Right cardiac atrium (tissue), 5 donors: ENCODE data around the gene NEBL. TPM values are rescaled to one million over a fixed set of nuclear protein-coding genes. Genes with fewer than 3 reads are reported as not detected.

Experiments used
- ATAC-seq, 2 donors: fragments of 200-7000 bp; cut with Tn5 transposase; one replicate each; pipeline versions ENCODE4 v1.8.0 to v1.9.1; 2020; ENCODE audit warnings: moderate library complexity in 2 of 2, mild to moderate bottlenecking in 1 of 2
- DNase-seq, 3 donors: peaks; one replicate each; pipeline ENCODE4 v3.0.0-alpha.2; 2020
- H3K27ac ChIP-seq: one replicate; pipeline ENCODE4 v1.5.1; 2013; ENCODE audit warnings: mild to moderate bottlenecking, low read length, control low read depth, moderate library complexity
- H3K27me3 ChIP-seq: one replicate; pipeline ENCODE4 v1.6.1; 2013; ENCODE audit not compliant: control insufficient read depth, insufficient read depth
- H3K4me1 ChIP-seq: one replicate; pipeline ENCODE4 v1.6.1; 2013; ENCODE audit warnings: low read length; ENCODE audit not compliant: control insufficient read depth, insufficient read depth
- H3K4me3 ChIP-seq: one replicate; pipeline ENCODE4 v1.5.1; 2013; ENCODE audit warnings: low read length, control low read depth
- H3K9me3 ChIP-seq: one replicate; pipeline ENCODE4 v1.6.1; 2013; ENCODE audit warnings: low read length; ENCODE audit not compliant: control insufficient read depth
- WGBS: extraction: QIAGEN DNeasy Blood & Tissue Kit; methylation state at CpG from one replicate; pipeline ENCODE4 v1.1.7; 2013; 5-methylcytosine and 5-hydroxymethylcytosine counted together
- intact Hi-C, 4 donors: fragments of 100-400 bp; cut with DNase I; formaldehyde crosslinking; loops; one replicate each; pipeline versions ENCODE4 v1.11.0 to v1.14.0; 2022 to 2023
- polyA plus RNA-seq: library from polyadenylated mRNA; stranded (reverse); fragments of 200-250 nt; gene quantifications from one replicate; pipeline ENCODE4 v1.2.3, GENCODE V29; 2013
- total RNA-seq, 4 donors: library from RNA; stranded (reverse); fragmentation: NEBNext Ultra II Directional; extraction: Animal tissue kit (Norgen Biotek cat#: 25700); gene quantifications; one replicate each; pipeline ENCODE4 v1.2.1, GENCODE V29; 2021
- donor health status: healthy with polysubstance abuse.
- donor health status: DM: no; HTN: yes; CAD: no.
- donor health status: DM: no; HTN: no; CAD: no.
- donor health status: DM: no; HTN: yes; CAD: no; lungs with severe emphysema.
- donor health status: DM: yes; HTN: yes; CAD: no.

Gene NEBL
- total and polyA plus RNA-seq, 5 donors = 257 to 628 (median 488) TPM

DNA sequence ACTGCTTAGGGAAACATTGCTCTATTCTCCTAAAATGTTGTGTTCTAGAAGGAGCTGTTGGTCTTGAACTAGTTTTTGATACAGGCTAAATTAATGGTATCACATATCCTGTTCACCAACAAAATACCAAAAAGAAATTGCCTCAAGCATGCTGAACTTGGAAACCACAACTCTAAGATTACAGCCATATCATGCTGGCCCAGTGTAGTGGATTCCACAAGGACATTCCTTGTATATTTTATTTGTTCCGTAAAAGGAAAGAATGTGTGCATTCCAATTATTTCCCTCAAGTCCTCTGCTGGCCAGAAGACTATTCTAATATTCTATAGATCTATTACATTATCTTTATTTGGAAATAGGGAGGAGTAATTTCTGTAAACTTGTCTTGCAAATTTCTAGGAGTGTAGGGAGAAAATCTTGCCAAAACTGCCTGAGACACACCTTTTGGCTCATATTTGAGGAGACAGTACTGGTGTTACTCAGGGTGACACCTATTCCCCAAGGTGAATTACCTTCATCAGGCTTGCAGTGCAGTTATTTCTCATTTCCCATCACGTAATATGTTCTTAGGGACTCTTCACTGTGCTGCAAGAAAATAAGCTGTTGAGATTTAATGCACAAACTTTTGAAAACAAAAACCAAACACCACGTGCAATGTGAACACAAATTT, 1.9 kb upstream of the NEBL start:
- Histone ChIP-seq H3K4me3 (no peak overlapping the region), H3K9me3 (no peaks in the 10 kb centered on the region), H3K27ac (no peak overlapping the region), H3K4me1 (no peaks in the 10 kb centered on the region), H3K27me3 (no peaks in the 10 kb centered on the region)
- intact Hi-C loops = loop anchor here in 1 of 4 donors (5.0 kb wide), 1 partner anchor 173 kb away; no protein-coding TSS in a partner anchor
- DNase-seq (no peak), ATAC-seq (no peak)
- 69% methylated on average over 3 of the region's 3 CpGs for WGBS

DNA sequence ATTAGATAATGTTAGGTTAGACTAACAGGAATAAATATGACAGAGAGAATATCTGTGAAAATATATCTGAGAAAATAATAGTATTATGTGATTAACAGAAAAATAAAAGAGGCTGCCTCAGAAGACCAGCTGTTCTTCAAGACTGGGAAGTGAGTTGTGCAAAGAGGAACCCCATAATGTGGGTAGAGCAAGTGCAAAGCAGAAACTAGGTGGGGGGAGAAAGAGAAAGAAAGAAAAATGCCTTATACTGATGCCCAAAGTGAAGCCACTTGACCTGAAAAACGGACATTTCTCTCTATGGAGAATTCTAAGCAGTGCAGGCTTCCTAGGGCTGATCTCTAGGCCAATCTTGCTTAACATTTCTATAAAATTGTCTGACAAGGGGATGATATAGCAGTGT, 3.8 kb downstream of the NEBL start:
- Histone ChIP-seq H3K27ac (peak overlapping the region; percentile 86), H3K27me3 (no peaks in the 10 kb centered on the region), H3K4me3 (peak overlapping the region; percentile 85), H3K4me1 (no peaks in the 10 kb centered on the region), H3K9me3 (no peaks in the 10 kb centered on the region)
- 45% methylated on average over 1 of the region's 1 CpG for whole genome bisulfite sequencing
- no peak for DNase-seq
- no peak for ATAC-seq
- intact Hi-C loops = no loop called here

- peak overlapping the region; percentile 88 for H3K27ac ChIP-seq
- H3K27me3 ChIP-seq = no peaks in the 10 kb centered on the region
- ATAC-seq (no peak), DNase-seq (no peak)
- no peaks in the 10 kb centered on the region for H3K4me1 ChIP-seq
- H3K4me3 ChIP-seq = peak overlapping the region; percentile 85
- intact Hi-C loops = no loop called here
- H3K9me3 ChIP-seq = no peaks in the 10 kb centered on the region
- whole genome bisulfite sequencing = 51% methylated on average over 2 of the region's 2 CpGs
Observed at GRCh38 chr10:20892796-20893195, 4.3 kb downstream of the NEBL start.

GRCh38 chr10:20892011-20892585, 5.0 kb downstream of the NEBL start:
- ATAC-seq = peak; percentile 74 to 83
- 51% methylated on average over 4 of the region's 4 CpGs for WGBS
- Histone ChIP-seq H3K4me3 (peak overlapping the region; percentile 85), H3K27me3 (no peaks in the 10 kb centered on the region), H3K27ac (peak overlapping the region; percentile 88), H3K9me3 (no peaks in the 10 kb centered on the region), H3K4me1 (no peaks in the 10 kb centered on the region)
- peak in 2 of 3 donors; percentile 21 to 64 for DNase-seq
- intact Hi-C loops = no loop called here

DNA sequence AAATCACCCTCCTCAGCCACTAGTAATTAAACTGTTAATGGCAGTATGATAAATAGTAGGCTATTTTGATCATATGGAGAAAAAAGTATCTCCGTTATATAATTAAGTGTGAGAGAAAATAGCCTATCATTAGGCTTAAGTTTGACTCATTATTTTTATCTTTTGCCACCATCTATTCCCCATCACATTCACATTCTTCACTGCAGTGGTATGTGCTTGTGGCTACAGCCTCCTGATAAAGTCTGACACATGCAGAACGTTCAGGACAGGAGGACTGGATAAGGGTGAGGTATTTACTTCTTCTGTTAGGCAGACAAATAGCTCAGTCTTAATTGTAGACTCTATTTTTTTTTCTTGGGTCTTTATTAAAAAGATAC, 5.8 kb downstream of the NEBL start:
- intact Hi-C loops = no loop called here
- ATAC-seq = peak; percentile 68 to 76
- Histone ChIP-seq H3K4me1 (no peaks in the 10 kb centered on the region), H3K4me3 (peak overlapping the region; percentile 12), H3K27me3 (no peaks in the 10 kb centered on the region), H3K9me3 (no peaks in the 10 kb centered on the region), H3K27ac (no peak overlapping the region)
- WGBS = 39% methylated on average over 2 of the region's 2 CpGs
- no peak for DNase-seq

- Histone ChIP-seq H3K4me3 (peak overlapping the region; percentile 12), H3K4me1 (no peaks in the 10 kb centered on the region), H3K27me3 (no peaks in the 10 kb centered on the region), H3K27ac (peak overlapping the region; percentile 79), H3K9me3 (no peaks in the 10 kb centered on the region)
- DNase-seq = no peak
- intact Hi-C loops = no loop called here
- 44% methylated on average over 6 of the region's 6 CpGs for WGBS
- ATAC-seq = peak in 1 of 2 donors; percentile 6
Observed at GRCh38 chr10:20890491-20891337, 6.4 kb downstream of the NEBL start.

DNA sequence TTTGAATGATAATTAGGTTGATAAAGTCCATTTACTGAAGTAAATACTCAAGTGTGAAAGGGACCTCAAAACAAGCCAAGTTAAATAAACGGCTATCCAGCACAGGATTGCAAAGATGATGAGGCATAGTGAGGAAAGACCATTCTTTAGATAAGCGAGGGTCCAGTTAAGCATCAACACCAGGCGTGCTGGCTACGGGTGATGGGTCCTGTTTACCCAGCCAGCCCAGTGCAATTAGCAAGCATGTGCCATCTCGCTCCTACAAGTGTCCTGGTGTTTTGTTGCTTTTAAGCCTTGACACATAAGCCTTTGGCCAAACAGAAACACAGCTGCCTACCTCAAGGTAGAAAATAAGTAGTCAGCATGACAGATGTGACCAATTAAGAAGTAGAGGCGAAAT, 7.1 kb downstream of the NEBL start:
- Histone ChIP-seq H3K27ac (peak overlapping the region; percentile 79), H3K4me1 (no peaks in the 10 kb centered on the region), H3K4me3 (peak overlapping the region; percentile 12), H3K9me3 (no peaks in the 10 kb centered on the region), H3K27me3 (no peaks in the 10 kb centered on the region)
- intact Hi-C loops = no loop called here
- DNase-seq (peak in 1 of 3 donors; percentile 43), ATAC-seq (no peak)
- 50% methylated on average over 6 of the region's 6 CpGs for WGBS

GRCh38 chr10:20888620-20889330, 8.3 kb downstream of the NEBL start:
- intact Hi-C loops = loop anchor here in 1 of 4 donors (10.0 kb wide), 1 partner anchor 126 kb away; no protein-coding TSS in a partner anchor
- 28% methylated on average over 7 of the region's 7 CpGs for WGBS
- Histone ChIP-seq H3K4me1 (no peaks in the 10 kb centered on the region), H3K27me3 (no peaks in the 10 kb centered on the region), H3K4me3 (peak overlapping the region; percentile 32), H3K27ac (no peak overlapping the region), H3K9me3 (no peaks in the 10 kb centered on the region)
- DNase-seq (no peak), ATAC-seq (no peak)

DNA sequence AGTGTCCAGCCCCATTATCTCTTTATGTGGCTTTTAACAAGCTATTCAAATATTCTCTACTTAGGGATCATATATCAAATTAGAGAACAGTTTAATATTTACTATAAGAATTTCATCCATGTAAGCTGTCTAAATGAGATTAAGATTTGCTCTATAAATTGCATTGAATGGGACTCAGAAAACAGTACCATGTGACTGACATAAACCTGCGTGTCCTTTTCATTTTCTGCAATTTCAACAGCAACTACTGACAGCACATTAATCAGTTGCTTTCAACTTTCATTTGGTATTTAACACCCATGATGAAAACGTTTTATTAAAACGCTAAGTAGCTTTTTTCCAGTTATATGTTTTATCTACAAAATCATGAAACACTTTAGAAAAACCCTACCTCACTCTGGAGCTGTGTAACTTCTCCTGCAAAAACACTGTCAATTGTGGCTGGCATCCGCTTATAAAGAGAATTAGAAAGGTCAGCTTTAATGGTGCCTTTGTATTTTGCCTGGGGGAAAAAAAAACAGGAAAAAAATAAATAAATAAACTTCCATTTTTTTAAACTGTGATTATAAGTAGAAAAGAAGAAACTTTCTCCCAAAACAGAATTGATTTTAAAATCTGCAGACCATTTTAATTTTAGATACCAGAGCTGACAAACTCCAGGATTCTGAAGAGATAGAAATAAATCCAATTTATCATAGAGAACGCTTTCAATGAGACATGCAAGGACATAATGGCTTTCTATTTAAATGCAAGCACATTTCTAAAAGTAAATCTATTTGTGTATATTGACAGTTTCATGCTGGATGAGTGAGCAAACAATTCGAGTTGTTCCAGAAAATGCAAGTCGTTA, 9.2 kb downstream of the NEBL start:
- no peak for DNase-seq
- no peak for ATAC-seq
- Histone ChIP-seq H3K4me3 (peak overlapping the region; percentile 32), H3K4me1 (no peaks in the 10 kb centered on the region), H3K27me3 (no peaks in the 10 kb centered on the region), H3K9me3 (no peaks in the 10 kb centered on the region), H3K27ac (peak overlapping the region; percentile 48)
- 51% methylated on average over 7 of the region's 7 CpGs for WGBS
- intact Hi-C loops = loop anchor here in 1 of 4 donors (10.0 kb wide), 1 partner anchor 127 kb away; no protein-coding TSS in a partner anchor

DNA sequence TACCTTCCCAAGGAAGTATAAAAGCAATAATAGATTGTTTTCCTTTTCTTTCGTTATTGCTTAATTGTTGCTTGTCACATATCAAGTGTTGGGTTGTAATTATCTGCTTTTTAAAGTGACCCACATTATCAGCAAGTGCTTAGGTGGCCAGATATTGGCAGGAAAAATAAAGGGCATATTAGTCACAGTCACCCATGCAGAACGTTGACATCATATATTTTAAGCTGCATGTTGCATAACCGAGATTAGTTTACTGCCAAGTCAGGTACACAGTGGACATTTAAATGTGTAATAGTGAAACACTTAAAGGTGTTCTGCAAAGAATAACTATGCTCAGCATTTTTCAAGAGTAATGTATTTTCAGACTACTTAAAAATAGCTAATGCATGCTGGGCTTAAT, 11.4 kb downstream of the NEBL start:
- H3K4me1 ChIP-seq = no peaks in the 10 kb centered on the region
- no peak overlapping the region for H3K4me3 ChIP-seq
- H3K9me3 ChIP-seq = no peaks in the 10 kb centered on the region
- no peak overlapping the region for H3K27ac ChIP-seq
- no peak for DNase-seq
- ATAC-seq = peak; percentile 62 to 74
- 39% methylated on average over 3 of the region's 3 CpGs for WGBS
- intact Hi-C loops = loop anchor here in 1 of 4 donors (10.0 kb wide), 1 partner anchor 129 kb away; no protein-coding TSS in a partner anchor
- H3K27me3 ChIP-seq = no peaks in the 10 kb centered on the region
